Osteoblast (primary cell): ENCODE data around the gene KIF5B. TPM values are rescaled to one million over a fixed set of nuclear protein-coding genes. Genes with fewer than 3 reads are reported as not detected.

Source experiments
- DNase-seq: peaks from one replicate; pipeline ENCODE4 v3.0.0; 2011; ENCODE audit warnings: low spot score, mixed read lengths; ENCODE audit not compliant: insufficient read length; ENCODE audit errors: missing footprints
- H2AFZ ChIP-seq: 2 replicates; pipeline ENCODE4 v1.6.0; 2011; ENCODE audit warnings: mild to moderate bottlenecking, low read length
- H3K27ac ChIP-seq: 2 replicates; pipeline ENCODE4 v1.5.1; 2011; ENCODE audit warnings: mild to moderate bottlenecking, low read depth, low read length, moderate library complexity
- H3K27me3 ChIP-seq: 2 replicates; pipeline ENCODE4 v1.6.0; 2012; ENCODE audit warnings: mild to moderate bottlenecking, control low read depth, inconsistent platforms, low read length, moderate library complexity; ENCODE audit not compliant: insufficient read depth
- H3K36me3 ChIP-seq: 2 replicates; pipeline ENCODE4 v1.5.1; 2011; ENCODE audit warnings: mild to moderate bottlenecking, low read length, control low read depth, moderate library complexity; ENCODE audit not compliant: insufficient read depth
- H3K4me1 ChIP-seq: 2 replicates; pipeline ENCODE4 v1.5.1; 2011; ENCODE audit warnings: mild to moderate bottlenecking, low read length, control low read depth, moderate library complexity; ENCODE audit not compliant: insufficient read depth
- H3K4me2 ChIP-seq: 2 replicates; pipeline ENCODE4 v1.6.0; 2011; ENCODE audit warnings: mild to moderate bottlenecking, low read length; ENCODE audit not compliant: insufficient read depth
- H3K4me3 ChIP-seq: fragments of 200-600 bp; sonication (generic); 3 replicates; pipeline ENCODE4 v1.5.1; 2012; ENCODE audit warnings: mild to moderate bottlenecking, low read length, inconsistent platforms; ENCODE audit not compliant: insufficient read depth
- H3K79me2 ChIP-seq: 2 replicates; pipeline ENCODE4 v1.6.0; 2012; ENCODE audit warnings: mild to moderate bottlenecking, low read length, control low read depth, inconsistent platforms; ENCODE audit not compliant: insufficient read depth
- H3K9me3 ChIP-seq: 2 replicates; pipeline ENCODE4 v1.5.1; 2011; ENCODE audit warnings: low read depth, low read length, control low read depth
- H4K20me1 ChIP-seq: 2 replicates; pipeline ENCODE4 v1.6.0; 2012; ENCODE audit warnings: mild to moderate bottlenecking, low read length, control low read depth; ENCODE audit not compliant: insufficient read depth
- total RNA-seq: library from RNA; depleted of rRNA; stranded (reverse); fragments of >200 nt; gene quantifications from 2 replicates; pipeline ENCODE4 v1.2.3, GENCODE V29; 2012
- TF ChIP-seq, protein P1 (sequence below): IDR thresholded peaks from 2 replicates; pipeline ENCODE4 v1.5.1; 2011; ENCODE audit warnings: mild to moderate bottlenecking, low read depth, low read length, moderate library complexity; ENCODE audit errors: extremely low read depth

The KIF5B gene
- total RNA-seq, 1 donor, result 128 TPM

DNA sequence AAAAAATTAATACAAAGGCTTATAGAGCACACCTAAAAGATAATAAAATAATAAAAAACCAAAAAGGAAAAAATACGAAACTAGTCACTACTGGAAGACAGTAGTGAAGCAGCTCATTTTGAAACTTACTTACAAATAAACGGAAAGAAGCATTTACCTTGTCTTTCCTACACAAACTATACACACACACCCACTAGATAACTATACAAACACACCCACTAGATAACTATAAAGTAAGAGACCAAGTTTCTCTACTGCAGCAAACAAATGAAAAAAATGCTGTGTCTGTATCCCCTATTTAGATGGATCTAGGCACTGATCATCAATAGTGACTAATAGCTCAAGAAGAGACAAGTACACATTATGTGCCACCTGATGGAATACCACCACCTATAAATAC lies 49.2 kb downstream of the KIF5B start:
- Histone ChIP-seq H3K4me1 (no peaks in the 10 kb centered on the region), H3K27ac (no peak overlapping the region), H3K4me2 (no peak overlapping the region), H3K79me2 (no peaks in the 10 kb centered on the region), H4K20me1 (no peaks in the 10 kb centered on the region), H3K4me3 (no peak overlapping the region), H3K36me3 (peaks cover 41% of the 10 kb centered on the region), H2AFZ (no peak overlapping the region), H3K9me3 (no peaks in the 10 kb centered on the region), H3K27me3 (no peaks in the 10 kb centered on the region)
- peak; percentile 13 for DNase-seq
- TF ChIP-seq, protein P1, sequence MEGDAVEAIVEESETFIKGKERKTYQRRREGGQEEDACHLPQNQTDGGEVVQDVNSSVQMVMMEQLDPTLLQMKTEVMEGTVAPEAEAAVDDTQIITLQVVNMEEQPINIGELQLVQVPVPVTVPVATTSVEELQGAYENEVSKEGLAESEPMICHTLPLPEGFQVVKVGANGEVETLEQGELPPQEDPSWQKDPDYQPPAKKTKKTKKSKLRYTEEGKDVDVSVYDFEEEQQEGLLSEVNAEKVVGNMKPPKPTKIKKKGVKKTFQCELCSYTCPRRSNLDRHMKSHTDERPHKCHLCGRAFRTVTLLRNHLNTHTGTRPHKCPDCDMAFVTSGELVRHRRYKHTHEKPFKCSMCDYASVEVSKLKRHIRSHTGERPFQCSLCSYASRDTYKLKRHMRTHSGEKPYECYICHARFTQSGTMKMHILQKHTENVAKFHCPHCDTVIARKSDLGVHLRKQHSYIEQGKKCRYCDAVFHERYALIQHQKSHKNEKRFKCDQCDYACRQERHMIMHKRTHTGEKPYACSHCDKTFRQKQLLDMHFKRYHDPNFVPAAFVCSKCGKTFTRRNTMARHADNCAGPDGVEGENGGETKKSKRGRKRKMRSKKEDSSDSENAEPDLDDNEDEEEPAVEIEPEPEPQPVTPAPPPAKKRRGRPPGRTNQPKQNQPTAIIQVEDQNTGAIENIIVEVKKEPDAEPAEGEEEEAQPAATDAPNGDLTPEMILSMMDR, result no peak

GRCh38 chr10:32005050-32005449 lies 51.2 kb downstream of the KIF5B start:
- Histone ChIP-seq H3K4me3 (no peak overlapping the region), H3K27me3 (no peaks in the 10 kb centered on the region), H3K4me1 (peaks cover 2% of the 10 kb centered on the region), H3K36me3 (peaks cover 23% of the 10 kb centered on the region), H3K27ac (no peak overlapping the region), H3K9me3 (no peaks in the 10 kb centered on the region), H3K79me2 (no peaks in the 10 kb centered on the region), H4K20me1 (no peaks in the 10 kb centered on the region), H3K4me2 (no peak overlapping the region), H2AFZ (no peak overlapping the region)
- peak; percentile 37 for DNase-seq
- TF ChIP-seq, protein P1, result peak; percentile 71

- no peaks in the 10 kb centered on the region for H4K20me1 ChIP-seq
- no peak overlapping the region for H3K4me3 ChIP-seq
- DNase-seq, result no peak
- no peaks in the 10 kb centered on the region for H3K79me2 ChIP-seq
- H3K27me3 ChIP-seq, result no peaks in the 10 kb centered on the region
- TF ChIP-seq, protein P1, result no peak
- H2AFZ ChIP-seq, result no peak overlapping the region
- H3K27ac ChIP-seq, result peak overlapping the region; percentile 8
- H3K4me2 ChIP-seq, result no peak overlapping the region
- peaks cover 2% of the 10 kb centered on the region for H3K4me1 ChIP-seq
- no peaks in the 10 kb centered on the region for H3K9me3 ChIP-seq
- H3K36me3 ChIP-seq, result peaks cover 15% of the 10 kb centered on the region
These were observed 52.0 kb downstream of the KIF5B start for GRCh38 chr10:32004161-32004591.

GRCh38 chr10:32002531-32002930 lies 53.7 kb downstream of the KIF5B start:
- H3K79me2 ChIP-seq, result no peaks in the 10 kb centered on the region
- no peaks in the 10 kb centered on the region for H4K20me1 ChIP-seq
- no peak overlapping the region for H3K27ac ChIP-seq
- H3K27me3 ChIP-seq, result no peaks in the 10 kb centered on the region
- no peaks in the 10 kb centered on the region for H3K9me3 ChIP-seq
- peaks cover 2% of the 10 kb centered on the region for H3K4me1 ChIP-seq
- DNase-seq, result no peak
- no peak overlapping the region for H3K4me2 ChIP-seq
- H2AFZ ChIP-seq, result no peak overlapping the region
- no peak overlapping the region for H3K4me3 ChIP-seq
- TF ChIP-seq, protein P1, result no peak
- peaks cover 4% of the 10 kb centered on the region for H3K36me3 ChIP-seq
